ENCODE data around the gene OR2T29. TPM values are rescaled to one million over a fixed set of nuclear protein-coding genes. Genes with fewer than 3 reads are reported as not detected.
"Not testable (repeated sequence)": the region's sequence is repeated elsewhere in the genome, so short reads cannot be mapped to it uniquely, and the experiment has no call there.

The OR2T29 gene
- total and polyA plus RNA-seq, 4 donors = not detected

GRCh38 chr1:248585266-248585665 is 22.7 kb upstream of the OR2T29 start:
- Histone ChIP-seq H3K9me3 (ENCODE audit: control insufficient read depth, insufficient read depth, low read length) (no peaks in the 10 kb centered on the region), H3K4me1 (ENCODE audit: control insufficient read depth, insufficient read depth, low read length) (no peaks in the 10 kb centered on the region), H3K4me3 (ENCODE audit: low read depth, low read length) (no peak overlapping the region), H3K27me3 (ENCODE audit: control insufficient read depth, insufficient read depth, low read length) (no peaks in the 10 kb centered on the region), H3K36me3 (ENCODE audit: control insufficient read depth, insufficient read depth, low read length) (no peaks in the 10 kb centered on the region), H3K27ac (ENCODE audit: low read depth, low read length) (no peak overlapping the region)
- DNase-seq (ENCODE audit: low read depth in 4 of 6, low spot score in 6 of 6) = no peak
- 100% methylated on average over 1 of the region's 3 CpGs for WGBS (ENCODE audit: insufficient coverage)

- Histone ChIP-seq H3K4me3 (ENCODE audit: low read depth, low read length) (no peak overlapping the region), H3K9me3 (ENCODE audit: control insufficient read depth, insufficient read depth, low read length) (no peaks in the 10 kb centered on the region), H3K27ac (ENCODE audit: low read depth, low read length) (no peak overlapping the region), H3K4me1 (ENCODE audit: control insufficient read depth, insufficient read depth, low read length) (no peaks in the 10 kb centered on the region), H3K27me3 (ENCODE audit: control insufficient read depth, insufficient read depth, low read length) (no peaks in the 10 kb centered on the region), H3K36me3 (ENCODE audit: control insufficient read depth, insufficient read depth, low read length) (no peaks in the 10 kb centered on the region)
- DNase-seq (ENCODE audit: low read depth in 4 of 6, low spot score in 6 of 6) = no peak
- WGBS (ENCODE audit: insufficient coverage) = no CpG with 5 or more reads among the region's 9 CpGs
These were observed 13.8 kb upstream of the OR2T29 start for GRCh38 chr1:248576260-248576980.

DNA sequence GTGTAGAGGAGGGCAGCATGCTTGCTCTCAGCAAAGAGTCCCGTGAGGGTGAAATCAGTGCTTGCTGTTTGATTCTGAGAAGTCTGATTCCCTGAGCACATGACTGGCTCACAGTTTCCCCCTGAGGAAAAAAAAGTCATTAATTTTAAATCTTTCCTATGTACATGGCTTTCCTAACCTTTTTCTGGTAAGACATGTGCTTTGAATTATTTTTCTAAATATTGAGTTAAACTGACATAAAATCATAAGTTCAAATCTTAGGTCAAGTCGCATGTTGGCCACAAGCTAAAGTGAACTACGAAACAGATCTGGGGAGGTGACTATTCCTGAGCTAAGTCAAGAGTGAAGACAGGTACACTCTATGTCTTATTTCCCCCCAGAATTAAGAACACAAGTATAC is 12.1 kb upstream of the OR2T29 start, which contains the start of gene OR2T34:
Gene OR2T34 (minus strand): TSS at position 101 of the 400 bp plus-strand sequence. CDS start 0 bp downstream, at position 101.
- not testable (repeated sequence) for DNase-seq (ENCODE audit: low read depth in 4 of 6, low spot score in 6 of 6)

GRCh38 chr1:248573856-248574255 is 11.3 kb upstream of the OR2T29 start:
- WGBS (ENCODE audit: insufficient coverage) = no CpG with 5 or more reads among the region's 8 CpGs
- DNase-seq (ENCODE audit: low read depth in 4 of 6, low spot score in 6 of 6); H3K4me1 ChIP-seq (ENCODE audit: control insufficient read depth, insufficient read depth, low read length); H3K27ac ChIP-seq (ENCODE audit: low read depth, low read length); H3K4me3 ChIP-seq (ENCODE audit: low read depth, low read length); H3K9me3 ChIP-seq (ENCODE audit: control insufficient read depth, insufficient read depth, low read length); H3K27me3 ChIP-seq (ENCODE audit: control insufficient read depth, insufficient read depth, low read length); H3K36me3 ChIP-seq (ENCODE audit: control insufficient read depth, insufficient read depth, low read length): not testable (repeated sequence)

More for the DNA sequence above, 12.1 kb upstream of the OR2T29 start, which contains the start of gene OR2T34:
- H3K9me3 ChIP-seq (ENCODE audit: control insufficient read depth, insufficient read depth, low read length); H3K27ac ChIP-seq (ENCODE audit: low read depth, low read length); H3K4me1 ChIP-seq (ENCODE audit: control insufficient read depth, insufficient read depth, low read length); H3K4me3 ChIP-seq (ENCODE audit: low read depth, low read length); H3K27me3 ChIP-seq (ENCODE audit: control insufficient read depth, insufficient read depth, low read length); H3K36me3 ChIP-seq (ENCODE audit: control insufficient read depth, insufficient read depth, low read length): not testable (repeated sequence)
- no CpG with 5 or more reads among the region's 3 CpGs for WGBS (ENCODE audit: insufficient coverage)

DNA sequence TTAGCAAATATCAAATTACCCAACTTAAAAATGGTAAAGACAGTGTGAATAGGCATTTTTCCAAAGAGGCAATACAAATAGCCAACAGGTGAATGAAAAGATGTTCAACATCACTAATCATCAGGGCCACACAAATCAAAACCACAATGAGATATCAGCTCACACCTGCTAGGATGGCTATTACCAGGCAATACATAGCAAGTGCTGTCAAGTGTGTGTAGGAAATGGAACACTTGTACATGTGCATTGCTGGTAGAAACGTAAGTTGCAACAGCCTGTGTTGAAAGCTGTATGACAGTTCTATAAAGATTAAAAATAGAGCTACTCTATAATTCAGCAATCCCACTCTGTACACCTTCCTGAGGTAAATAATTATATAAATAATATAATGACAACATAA is 9.5 kb upstream of the OR2T29 start:
- not testable (repeated sequence) for DNase-seq (ENCODE audit: low read depth in 4 of 6, low spot score in 6 of 6); H3K9me3 ChIP-seq (ENCODE audit: control insufficient read depth, insufficient read depth, low read length); H3K4me3 ChIP-seq (ENCODE audit: low read depth, low read length); H3K4me1 ChIP-seq (ENCODE audit: control insufficient read depth, insufficient read depth, low read length); H3K27me3 ChIP-seq (ENCODE audit: control insufficient read depth, insufficient read depth, low read length); H3K27ac ChIP-seq (ENCODE audit: low read depth, low read length); H3K36me3 ChIP-seq (ENCODE audit: control insufficient read depth, insufficient read depth, low read length)
- WGBS (ENCODE audit: insufficient coverage) = no CpG with 5 or more reads among the region's 1 CpG

DNA sequence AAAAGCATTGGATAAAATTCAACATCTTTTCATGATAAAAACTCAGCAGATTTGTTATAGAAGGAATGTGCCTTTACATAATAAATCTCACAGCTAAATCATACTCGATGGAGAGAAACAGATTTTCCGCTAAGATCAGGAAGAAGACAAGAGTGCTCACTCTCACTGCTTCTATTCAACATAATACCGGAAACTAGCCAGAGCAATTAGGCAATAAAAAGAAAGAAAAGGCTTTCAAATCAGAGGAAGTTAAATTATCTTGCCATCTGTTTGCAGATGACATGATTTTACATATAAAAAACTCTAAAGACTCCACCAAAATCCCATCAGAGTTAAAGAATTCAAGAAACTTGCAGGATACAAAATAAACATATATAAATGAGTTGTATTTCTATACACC is 8.2 kb upstream of the OR2T29 start:
- H3K27me3 ChIP-seq (ENCODE audit: control insufficient read depth, insufficient read depth, low read length); H3K36me3 ChIP-seq (ENCODE audit: control insufficient read depth, insufficient read depth, low read length); H3K4me3 ChIP-seq (ENCODE audit: low read depth, low read length); DNase-seq (ENCODE audit: low read depth in 4 of 6, low spot score in 6 of 6); H3K4me1 ChIP-seq (ENCODE audit: control insufficient read depth, insufficient read depth, low read length); H3K9me3 ChIP-seq (ENCODE audit: control insufficient read depth, insufficient read depth, low read length); H3K27ac ChIP-seq (ENCODE audit: low read depth, low read length): not testable (repeated sequence)
- WGBS (ENCODE audit: insufficient coverage) = no CpG with 5 or more reads among the region's 3 CpGs

DNA sequence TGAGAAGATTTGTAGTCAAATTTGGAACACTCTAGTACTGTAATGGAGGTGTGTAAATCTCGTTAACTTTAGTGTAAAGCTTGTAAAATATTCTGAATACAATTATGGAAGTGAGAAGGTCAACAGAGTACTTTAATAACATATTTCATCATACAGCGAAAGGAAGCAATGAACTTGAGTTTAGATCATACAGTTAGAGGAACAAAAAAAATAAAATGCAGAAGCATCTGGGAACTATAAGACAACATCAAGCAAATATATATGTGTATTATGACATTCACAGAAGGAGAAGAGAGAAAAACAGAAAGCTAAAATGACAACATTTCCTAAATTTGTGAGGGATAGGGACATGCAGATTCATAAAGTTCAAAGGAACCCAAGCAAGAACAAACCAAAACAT is 6.5 kb upstream of the OR2T29 start:
- not testable (repeated sequence) for H3K4me3 ChIP-seq (ENCODE audit: low read depth, low read length); H3K4me1 ChIP-seq (ENCODE audit: control insufficient read depth, insufficient read depth, low read length); H3K27me3 ChIP-seq (ENCODE audit: control insufficient read depth, insufficient read depth, low read length); DNase-seq (ENCODE audit: low read depth in 4 of 6, low spot score in 6 of 6); H3K9me3 ChIP-seq (ENCODE audit: control insufficient read depth, insufficient read depth, low read length); H3K36me3 ChIP-seq (ENCODE audit: control insufficient read depth, insufficient read depth, low read length); H3K27ac ChIP-seq (ENCODE audit: low read depth, low read length)
- WGBS (ENCODE audit: insufficient coverage) = no CpG with 5 or more reads among the region's 2 CpGs

GRCh38 chr1:248565530-248566373 is 3.2 kb upstream of the OR2T29 start:
- not testable (repeated sequence) for H3K4me3 ChIP-seq (ENCODE audit: low read depth, low read length); H3K27ac ChIP-seq (ENCODE audit: low read depth, low read length); H3K36me3 ChIP-seq (ENCODE audit: control insufficient read depth, insufficient read depth, low read length); H3K4me1 ChIP-seq (ENCODE audit: control insufficient read depth, insufficient read depth, low read length); H3K9me3 ChIP-seq (ENCODE audit: control insufficient read depth, insufficient read depth, low read length); H3K27me3 ChIP-seq (ENCODE audit: control insufficient read depth, insufficient read depth, low read length); DNase-seq (ENCODE audit: low read depth in 4 of 6, low spot score in 6 of 6)
- WGBS (ENCODE audit: insufficient coverage) = 81% methylated on average over 6 of the region's 11 CpGs

- H3K27ac ChIP-seq (ENCODE audit: low read depth, low read length); H3K4me3 ChIP-seq (ENCODE audit: low read depth, low read length); H3K27me3 ChIP-seq (ENCODE audit: control insufficient read depth, insufficient read depth, low read length); DNase-seq (ENCODE audit: low read depth in 4 of 6, low spot score in 6 of 6); H3K9me3 ChIP-seq (ENCODE audit: control insufficient read depth, insufficient read depth, low read length); H3K4me1 ChIP-seq (ENCODE audit: control insufficient read depth, insufficient read depth, low read length); H3K36me3 ChIP-seq (ENCODE audit: control insufficient read depth, insufficient read depth, low read length): not testable (repeated sequence)
- no CpG with 5 or more reads among the region's 6 CpGs for WGBS (ENCODE audit: insufficient coverage)
These were observed 11.5 kb downstream of the OR2T29 start for GRCh38 chr1:248551027-248551426.

- not testable (repeated sequence) for H3K27me3 ChIP-seq (ENCODE audit: control insufficient read depth, insufficient read depth, low read length); H3K4me1 ChIP-seq (ENCODE audit: control insufficient read depth, insufficient read depth, low read length); H3K4me3 ChIP-seq (ENCODE audit: low read depth, low read length); H3K27ac ChIP-seq (ENCODE audit: low read depth, low read length); H3K9me3 ChIP-seq (ENCODE audit: control insufficient read depth, insufficient read depth, low read length); DNase-seq (ENCODE audit: low read depth in 4 of 6, low spot score in 6 of 6); H3K36me3 ChIP-seq (ENCODE audit: control insufficient read depth, insufficient read depth, low read length)
- no CpG with 5 or more reads among the region's 2 CpGs for WGBS (ENCODE audit: insufficient coverage)
These were observed 15.2 kb downstream of the OR2T29 start for GRCh38 chr1:248547383-248547782.

All from spinal cord (tissue), 10 donors.